A549 (cell line): ENCODE data around the gene CELF1. TPM values are rescaled to one million over a fixed set of nuclear protein-coding genes. Genes with fewer than 3 reads are reported as not detected.
"Not testable (repeated sequence)": the region's sequence is repeated elsewhere in the genome, so short reads cannot be mapped to it uniquely, and the experiment has no call there.

ENCODE experiments used
- ATAC-seq, 2 experiments: fragments of 200-7000 bp in 1 of 2; fragments of >200 bp in 1 of 2; cut with Nextera tagmentation in 1 of 2; cut with Tn5 transposase in 1 of 2; 3 replicates each; pipeline versions ENCODE4 v1.8.0 to v1.9.1; 2018 to 2020; ENCODE audit warnings: mild to moderate bottlenecking in 1 of 2, moderate library complexity in 1 of 2
- CTCF ChIA-PET: fragments of 300-600 bp; sonication (Branson Sonifier 250); formaldehyde crosslinking; extraction: SDS; loops from one replicate; lab custom pipeline; 2021; ENCODE audit warnings: antibody characterized with exemption, inconsistent platforms; lab: Yijun Ruan, JAX
- POLR2A ChIA-PET: fragments of 350-600 bp; formaldehyde crosslinking; extraction: SDS; loops from one replicate; lab custom pipeline; 2021; ENCODE audit warnings: antibody characterized with exemption, inconsistent platforms; lab: Yijun Ruan, JAX
- DNase-seq, 2 experiments: peaks; one replicate each; pipeline versions ENCODE4 v3.0.0 to v3.0.0-alpha.2; 2011 to 2016; ENCODE audit warnings: low read depth in 1 of 2, low spot score in 1 of 2
- FAIRE-seq: peaks from 2 replicates; lab custom pipeline; 2011; peaks lifted over from hg19 to GRCh38; lab: Jason Lieb, UNC
- H3K27ac ChIP-seq, 2 experiments: fragments of >200 bp; sonication (Bioruptor Twin); formaldehyde crosslinking; 3 replicates each; pipeline ENCODE4 v1.5.1; 2016 to 2017
- H3K4me1 ChIP-seq: fragments of >200 bp; sonication (Bioruptor Twin); formaldehyde crosslinking; 3 replicates; pipeline ENCODE4 v1.6.1; 2016
- H3K4me2 ChIP-seq: fragments of >200 bp; sonication (Bioruptor Twin); formaldehyde crosslinking; 3 replicates; pipeline ENCODE4 v1.6.1; 2016
- H3K4me3 ChIP-seq: fragments of >200 bp; sonication (Bioruptor Twin); formaldehyde crosslinking; 3 replicates; pipeline ENCODE4 v1.5.1; 2016
- H3K9me3 ChIP-seq: fragments of >200 bp; sonication (Bioruptor Twin); formaldehyde crosslinking; 3 replicates; pipeline ENCODE4 v1.6.1; 2016
- CBX2 ChIP-seq: fragments of 200-600 bp; sonication (generic); IDR thresholded peaks from 2 replicates; pipeline ENCODE4 v1.6.1; 2016; ENCODE audit warnings: low read depth, mild to moderate bottlenecking, borderline replicate concordance
- CBX8 ChIP-seq: fragments of 200-600 bp; sonication (generic); IDR thresholded peaks from 2 replicates; pipeline ENCODE4 v1.6.1; 2016
- CHD2 ChIP-seq: fragments of 150-350 bp; IDR thresholded peaks from 2 replicates; pipeline ENCODE4 v1.6.1; 2014; ENCODE audit warnings: low read length; ENCODE audit not compliant: partially characterized antibody
- CHD4 ChIP-seq: fragments of 200-600 bp; sonication (generic); IDR thresholded peaks from 2 replicates; pipeline ENCODE4 v1.6.1; 2016; ENCODE audit warnings: antibody characterized with exemption, mild to moderate bottlenecking, borderline replicate concordance
- EHMT2 ChIP-seq: fragments of 200-600 bp; sonication (generic); IDR thresholded peaks from 2 replicates; pipeline ENCODE4 v1.6.1; 2016; ENCODE audit warnings: antibody characterized with exemption, low read depth, mild to moderate bottlenecking, moderate library complexity
- ESRRA ChIP-seq: fragments of 150-350 bp; IDR thresholded peaks from 2 replicates; pipeline ENCODE4 v1.6.1; 2014; ENCODE audit warnings: mild to moderate bottlenecking, low read length, borderline replicate concordance
- FOSB ChIP-seq: fragments of 250-450 bp; sonication (Bioruptor Pico); IDR thresholded peaks from 2 replicates; pipeline ENCODE4 v1.5.0; 2020; ENCODE audit warnings: mild to moderate bottlenecking, moderate library complexity
- FOSL2 ChIP-seq, 2 experiments: fragments of 450-650 bp in 1 of 2; fragments of >200 bp in 1 of 2; sonication (Bioruptor Twin) in 1 of 2; formaldehyde crosslinking; IDR thresholded peaks; 2 replicates each; pipeline versions ENCODE4 v1.5.0 to v1.6.1; 2016 to 2020; ENCODE audit warnings: mild to moderate bottlenecking in 1 of 2, moderate library complexity in 1 of 2
- FOXS1 ChIP-seq: fragments of 250-450 bp; sonication (Bioruptor Pico); IDR thresholded peaks from 2 replicates; pipeline ENCODE4 v1.5.0; 2020; ENCODE audit warnings: mild to moderate bottlenecking, moderate library complexity
- HDAC2 ChIP-seq: fragments of 200-600 bp; sonication (generic); IDR thresholded peaks from 2 replicates; pipeline ENCODE4 v1.6.1; 2016
- HEYL ChIP-seq: fragments of 250-450 bp; sonication (Bioruptor Pico); IDR thresholded peaks from 2 replicates; pipeline ENCODE4 v1.8.0; 2021; ENCODE audit warnings: mild to moderate bottlenecking, moderate library complexity
- KDM1A ChIP-seq: fragments of 200-600 bp; sonication (generic); IDR thresholded peaks from 2 replicates; pipeline ENCODE4 v1.6.1; 2016; ENCODE audit warnings: low read depth, mild to moderate bottlenecking
- KDM5A ChIP-seq: fragments of 200-600 bp; sonication (generic); IDR thresholded peaks from 2 replicates; pipeline ENCODE4 v1.6.1; 2016; ENCODE audit warnings: antibody characterized with exemption, mild to moderate bottlenecking
- NPAS2 ChIP-seq: fragments of 250-450 bp; sonication (Bioruptor Pico); IDR thresholded peaks from 2 replicates; pipeline ENCODE4 v1.8.0; 2022; ENCODE audit warnings: mild to moderate bottlenecking, moderate library complexity, borderline replicate concordance
- NR3C1 ChIP-seq: fragments of >200 bp; sonication (Bioruptor Twin); formaldehyde crosslinking; IDR thresholded peaks from 3 replicates; pipeline ENCODE4 v1.6.1; 2017
- RAD21 ChIP-seq, 2 experiments: fragments of >200 bp in 1 of 2; sonication (Bioruptor Twin) in 1 of 2; formaldehyde crosslinking in 1 of 2; IDR thresholded peaks in 1 of 2; conservative IDR thresholded peaks in 1 of 2; 2 replicates in 1 of 2; 3 replicates in 1 of 2; pipeline ENCODE4 v1.6.1; 2012 to 2018; ENCODE audit warnings: inconsistent platforms in 1 of 2
- RARB ChIP-seq: fragments of 250-450 bp; sonication (Bioruptor Pico); IDR thresholded peaks from 2 replicates; pipeline ENCODE4 v1.8.0; 2021; ENCODE audit warnings: mild to moderate bottlenecking, moderate library complexity
- RFX5 ChIP-seq: fragments of 450-650 bp; IDR thresholded peaks from 2 replicates; pipeline ENCODE4 v1.7.1; 2014; ENCODE audit warnings: antibody characterized with exemption, mild to moderate bottlenecking, moderate library complexity
- SMC3 ChIP-seq: fragments of >200 bp; sonication (Bioruptor Twin); formaldehyde crosslinking; IDR thresholded peaks from 3 replicates; pipeline ENCODE4 v1.6.1; 2018; ENCODE audit warnings: inconsistent platforms
- SREBF2 ChIP-seq: fragments of 450-650 bp; IDR thresholded peaks from 2 replicates; pipeline ENCODE4 v1.6.1; 2014; ENCODE audit warnings: mild to moderate bottlenecking, moderate library complexity
- ZNF302 ChIP-seq: fragments of 250-450 bp; sonication (Bioruptor Pico); IDR thresholded peaks from 2 replicates; pipeline ENCODE4 v1.9.0; 2021; ENCODE audit warnings: inconsistent platforms, mild to moderate bottlenecking, moderate library complexity
- WGBS: methylation state at CpG from one replicate; pipeline ENCODE4 v1.1.6; 2017; ENCODE audit errors: missing lambda C conversion rate; 5-methylcytosine and 5-hydroxymethylcytosine counted together
- polyA plus RNA-seq, 4 experiments: library from polyadenylated mRNA; depleted of rRNA in 3 of 4; stranded (reverse); fragments of >200 nt; fragmentation: RNase III in 1 of 4; extraction: RNeasy Plus Mini Kit Qiagen cat#74134 plus additional on column Dnase treatment in 1 of 4; gene quantifications; 2 replicates in 3 of 4; 3 replicates in 1 of 4; pipeline ENCODE4 v1.2.3, GENCODE V29; 2011 to 2017
- TF ChIP-seq, protein P1 (sequence below): IDR thresholded peaks from 2 replicates; pipeline ENCODE4 v1.6.1; 2012

Gene CELF1
- polyA plus RNA-seq, 2 of the 4 experiments (the other 2 are of a cell fraction): 53.8 to 138 TPM

DNA sequence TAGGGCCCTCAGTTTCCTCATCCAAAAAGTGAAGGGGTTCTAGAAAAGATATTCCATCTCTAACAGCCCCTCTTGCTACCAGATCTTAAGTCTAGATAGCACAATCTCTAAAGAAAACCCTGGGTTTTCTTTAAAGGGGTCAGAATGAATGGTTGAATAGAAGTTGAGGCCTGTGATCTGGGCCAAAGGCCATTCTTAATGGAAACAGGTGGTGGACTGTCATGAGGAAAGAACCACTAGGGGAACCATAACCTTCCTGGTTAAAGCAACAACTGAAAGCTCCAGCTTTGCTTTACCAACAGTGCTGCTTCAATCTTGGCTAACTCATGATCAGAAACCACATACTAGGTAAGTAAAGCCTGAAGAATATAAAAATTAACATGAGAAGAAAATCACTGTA is 1.8 kb downstream of the CELF1 start:
- peak overlapping the region; percentile 95 for H3K4me3 ChIP-seq
- ATAC-seq (0 out of 6 replicates have a peak, but pooled peaks of 1 of the 2 experiments have one; percentile 12), DNase-seq (peak; percentile 45 to 58), FAIRE-seq (no peak)
- POLR2A ChIA-PET: no interaction called here
- peak overlapping the region; percentile 94 to 100; a peak in 5 of 6 replicates for H3K27ac ChIP-seq
- H3K9me3 ChIP-seq: no peaks in the 10 kb centered on the region
- peak overlapping the region; percentile 94 for H3K4me2 ChIP-seq
- TF ChIP-seq, protein P1, sequence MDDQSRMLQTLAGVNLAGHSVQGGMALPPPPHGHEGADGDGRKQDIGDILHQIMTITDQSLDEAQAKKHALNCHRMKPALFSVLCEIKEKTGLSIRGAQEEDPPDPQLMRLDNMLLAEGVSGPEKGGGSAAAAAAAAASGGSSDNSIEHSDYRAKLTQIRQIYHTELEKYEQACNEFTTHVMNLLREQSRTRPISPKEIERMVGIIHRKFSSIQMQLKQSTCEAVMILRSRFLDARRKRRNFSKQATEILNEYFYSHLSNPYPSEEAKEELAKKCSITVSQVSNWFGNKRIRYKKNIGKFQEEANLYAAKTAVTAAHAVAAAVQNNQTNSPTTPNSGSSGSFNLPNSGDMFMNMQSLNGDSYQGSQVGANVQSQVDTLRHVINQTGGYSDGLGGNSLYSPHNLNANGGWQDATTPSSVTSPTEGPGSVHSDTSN: no peak
- TF ChIP-seq FOXS1 (no peak), HDAC2 (no peak), RAD21 (conservative IDR thresholded peaks at IDR 0.05 in 1 of 2, IDR thresholded peaks at IDR 0.05 in 1 of 2) (0 out of 5 replicates have a peak, but pooled peaks of 1 of the 2 experiments have one; percentile 14), SMC3 (0 out of 3 replicates have a peak, but pooled peaks have one; percentile 6), EHMT2 (peak; percentile 81)
- H3K4me1 ChIP-seq: peaks cover 38% of the 10 kb centered on the region
- CTCF ChIA-PET: interaction anchor here (1.1 to 2.9 kb wide), 10 partner anchors 8 to 97 kb away, joined by 3 to 41 read pairs (median 6); partner anchors contain the start of genes KBTBD4 and NDUFS3

- ChIA-PET CTCF (interaction anchor here (0.7 to 2.8 kb wide), 4 partner anchors 7 to 134 kb away, joined by 3 to 13 read pairs (median 8); no protein-coding TSS in a partner anchor), POLR2A (interaction anchor here (0.7 kb wide), 1 partner anchor 124 kb away, joined by 5 read pairs; no protein-coding TSS in a partner anchor)
- peaks cover 38% of the 10 kb centered on the region for H3K4me1 ChIP-seq
- ATAC-seq (no peak), DNase-seq (no peak), FAIRE-seq (no peak)
- H3K4me2 ChIP-seq: peak overlapping the region; percentile 94
- WGBS: 89% methylated on average over 10 of the region's 10 CpGs
- TF ChIP-seq NR3C1 (no peak), CHD4 (no peak), RARB (CRISPR knock-in tag) (no peak), CBX2 (no peak), FOSB (no peak), NPAS2 (no peak), ZNF302 (CRISPR knock-in tag) (no peak), CHD2 (no peak)
- H3K27ac ChIP-seq: 0 out of 6 replicates have a peak overlapping the region, but pooled peaks of 1 of the 2 experiments have one; percentile 13
- H3K9me3 ChIP-seq: no peaks in the 10 kb centered on the region
- peak overlapping the region; percentile 95; the same call in 1 of the 3 replicates for H3K4me3 ChIP-seq
These were observed 2.5 kb downstream of the CELF1 start for GRCh38 chr11:47550288-47551047.

- not testable (repeated sequence) for FAIRE-seq, DNase-seq
These were observed 6.7 kb downstream of the CELF1 start for GRCh38 chr11:47546274-47546673.

GRCh38 chr11:47545298-47545697 is 7.6 kb downstream of the CELF1 start:
- DNase-seq: no peak
- Histone ChIP-seq H3K9me3 (no peaks in the 10 kb centered on the region), H3K27ac (no peak overlapping the region), H3K4me1 (peaks cover 30% of the 10 kb centered on the region), H3K4me2 (no peak overlapping the region), H3K4me3 (no peak overlapping the region)
- no peak for ATAC-seq
- no peak for FAIRE-seq
- WGBS: 86% methylated on average over 6 of the region's 6 CpGs
- ChIA-PET POLR2A (no interaction called here), CTCF (no interaction called here)
- TF ChIP-seq SREBF2 (no peak), RFX5 (no peak), CBX8 (no peak), RAD21 (conservative IDR thresholded peaks at IDR 0.05 in 1 of 2, IDR thresholded peaks at IDR 0.05 in 1 of 2) (no peak), HEYL (CRISPR knock-in tag) (no peak), KDM5A (no peak), FOSL2 (IDR thresholded peaks at IDR 0.05) (no peak), FOSL2 (CRISPR knock-in tag; IDR thresholded peaks at IDR 0.05) (no peak), ESRRA (no peak), KDM1A (no peak)

More at GRCh38 chr11:47546274-47546673, 6.7 kb downstream of the CELF1 start:
- H3K4me3 ChIP-seq, H3K27ac ChIP-seq, POLR2A ChIA-PET, ATAC-seq, H3K4me2 ChIP-seq, H3K9me3 ChIP-seq, CTCF ChIA-PET: not testable (repeated sequence)
- H3K4me1 ChIP-seq: peaks cover 30% of the 10 kb centered on the region
- 94% methylated on average over 7 of the region's 7 CpGs for WGBS
